KMS-11 (cell line): ENCODE data around the gene CYP26A1.

Experiments used
- H2AFZ ChIP-seq: fragments of 200-600 bp; sonication (generic); 2 replicates; pipeline ENCODE4 v1.6.1; 2016; ENCODE audit warnings: antibody characterized with exemption, mixed run types, low read depth
- H3K27ac ChIP-seq: fragments of 200-600 bp; sonication (generic); 2 replicates; pipeline ENCODE4 v1.6.1; 2016; ENCODE audit warnings: mild to moderate bottlenecking, mixed run types
- H3K27me3 ChIP-seq: fragments of 200-600 bp; sonication (generic); 2 replicates; pipeline ENCODE4 v1.6.1; 2017; ENCODE audit warnings: mild to moderate bottlenecking, low read depth, mixed run types, moderate library complexity; ENCODE audit not compliant: insufficient read depth
- H3K36me3 ChIP-seq: fragments of 200-600 bp; sonication (generic); 2 replicates; pipeline ENCODE4 v1.6.1; 2017; ENCODE audit warnings: mild to moderate bottlenecking, mixed run types; ENCODE audit not compliant: insufficient read depth
- H3K4me1 ChIP-seq: fragments of 200-600 bp; sonication (generic); 2 replicates; pipeline ENCODE4 v1.6.1; 2016; ENCODE audit warnings: mild to moderate bottlenecking, low read depth, mixed run types; ENCODE audit not compliant: poor library complexity, severe bottlenecking
- H3K4me2 ChIP-seq: fragments of 200-600 bp; sonication (generic); 2 replicates; pipeline ENCODE4 v1.7.0; 2016; ENCODE audit warnings: mild to moderate bottlenecking, mixed run types
- H3K4me3 ChIP-seq: fragments of 200-600 bp; sonication (generic); IDR thresholded peaks from 2 replicates; pipeline ENCODE4 v1.6.1; 2017; ENCODE audit warnings: low read depth, low read length, mixed read lengths; ENCODE audit not compliant: insufficient read depth
- H3K79me2 ChIP-seq: fragments of 200-600 bp; sonication (generic); 2 replicates; pipeline ENCODE4 v1.6.1; 2016; ENCODE audit warnings: low read depth, mixed run types; ENCODE audit not compliant: insufficient read depth
- H3K9ac ChIP-seq: fragments of 200-600 bp; sonication (generic); 2 replicates; pipeline ENCODE4 v1.6.1; 2016; ENCODE audit warnings: mild to moderate bottlenecking, mixed run types
- H4K20me1 ChIP-seq: fragments of 200-600 bp; sonication (generic); 2 replicates; pipeline ENCODE4 v1.6.1; 2016; ENCODE audit warnings: mild to moderate bottlenecking, mixed run types; ENCODE audit not compliant: insufficient read depth
- TF ChIP-seq, protein P1 (sequence below): fragments of 200-600 bp; sonication (generic); conservative IDR thresholded peaks from 2 replicates; pipeline ENCODE4 v1.6.1; 2017; ENCODE audit warnings: low read depth, mild to moderate bottlenecking, antibody characterized with exemption, low read length, moderate library complexity, mixed read lengths

Gene CYP26A1

GRCh38 chr10:93066544-93066913 lies 7.2 kb upstream of the CYP26A1 start:
- no peaks in the 10 kb centered on the region for H3K4me1 ChIP-seq
- H3K4me3 ChIP-seq, result no peak overlapping the region
- H3K36me3 ChIP-seq, result no peaks in the 10 kb centered on the region
- TF ChIP-seq, protein P1, sequence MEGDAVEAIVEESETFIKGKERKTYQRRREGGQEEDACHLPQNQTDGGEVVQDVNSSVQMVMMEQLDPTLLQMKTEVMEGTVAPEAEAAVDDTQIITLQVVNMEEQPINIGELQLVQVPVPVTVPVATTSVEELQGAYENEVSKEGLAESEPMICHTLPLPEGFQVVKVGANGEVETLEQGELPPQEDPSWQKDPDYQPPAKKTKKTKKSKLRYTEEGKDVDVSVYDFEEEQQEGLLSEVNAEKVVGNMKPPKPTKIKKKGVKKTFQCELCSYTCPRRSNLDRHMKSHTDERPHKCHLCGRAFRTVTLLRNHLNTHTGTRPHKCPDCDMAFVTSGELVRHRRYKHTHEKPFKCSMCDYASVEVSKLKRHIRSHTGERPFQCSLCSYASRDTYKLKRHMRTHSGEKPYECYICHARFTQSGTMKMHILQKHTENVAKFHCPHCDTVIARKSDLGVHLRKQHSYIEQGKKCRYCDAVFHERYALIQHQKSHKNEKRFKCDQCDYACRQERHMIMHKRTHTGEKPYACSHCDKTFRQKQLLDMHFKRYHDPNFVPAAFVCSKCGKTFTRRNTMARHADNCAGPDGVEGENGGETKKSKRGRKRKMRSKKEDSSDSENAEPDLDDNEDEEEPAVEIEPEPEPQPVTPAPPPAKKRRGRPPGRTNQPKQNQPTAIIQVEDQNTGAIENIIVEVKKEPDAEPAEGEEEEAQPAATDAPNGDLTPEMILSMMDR, result no peak
- no peak overlapping the region for H2AFZ ChIP-seq
- H3K79me2 ChIP-seq, result no peaks in the 10 kb centered on the region
- H3K27me3 ChIP-seq, result no peaks in the 10 kb centered on the region
- no peaks in the 10 kb centered on the region for H4K20me1 ChIP-seq
- H3K27ac ChIP-seq, result no peak overlapping the region
- H3K4me2 ChIP-seq, result no peak overlapping the region
- H3K9ac ChIP-seq, result no peak overlapping the region

- no peak overlapping the region for H3K4me2 ChIP-seq
Observed at GRCh38 chr10:93067443-93068365, 6.0 kb upstream of the CYP26A1 start.

GRCh38 chr10:93068411-93069244 lies 5.1 kb upstream of the CYP26A1 start:
- TF ChIP-seq, protein P1, result no peak
- Histone ChIP-seq H3K36me3 (no peaks in the 10 kb centered on the region), H3K4me1 (peaks cover 15% of the 10 kb centered on the region), H3K4me2 (no peak overlapping the region), H3K79me2 (no peaks in the 10 kb centered on the region), H3K27ac (no peak overlapping the region), H2AFZ (no peak overlapping the region), H3K4me3 (no peak overlapping the region), H4K20me1 (no peaks in the 10 kb centered on the region), H3K27me3 (peaks cover 4% of the 10 kb centered on the region; the same call in 1 of the 2 replicates), H3K9ac (no peak overlapping the region)

More at GRCh38 chr10:93067443-93068365, 6.0 kb upstream of the CYP26A1 start:
- H4K20me1 ChIP-seq, result no peaks in the 10 kb centered on the region
- no peaks in the 10 kb centered on the region for H3K36me3 ChIP-seq
- H3K27me3 ChIP-seq, result peaks cover 4% of the 10 kb centered on the region; the same call in 1 of the 2 replicates
- TF ChIP-seq, protein P1, result no peak
- peaks cover 9% of the 10 kb centered on the region for H3K4me1 ChIP-seq
- H3K4me3 ChIP-seq, result no peak overlapping the region
- no peak overlapping the region for H2AFZ ChIP-seq
- no peak overlapping the region for H3K9ac ChIP-seq
- no peaks in the 10 kb centered on the region for H3K79me2 ChIP-seq
- H3K27ac ChIP-seq, result no peak overlapping the region

GRCh38 chr10:93069245-93069561 lies 4.5 kb upstream of the CYP26A1 start:
- Histone ChIP-seq H2AFZ (no peak overlapping the region), H3K36me3 (no peaks in the 10 kb centered on the region), H3K9ac (no peak overlapping the region), H3K4me3 (no peak overlapping the region), H3K27me3 (peaks cover 4% of the 10 kb centered on the region; the same call in 1 of the 2 replicates), H3K27ac (no peak overlapping the region), H4K20me1 (no peaks in the 10 kb centered on the region), H3K4me2 (no peak overlapping the region), H3K4me1 (peaks cover 16% of the 10 kb centered on the region), H3K79me2 (no peaks in the 10 kb centered on the region)
- TF ChIP-seq, protein P1, result no peak
